CD14-positive monocyte (primary cell): ENCODE results near the gene ELF5. TPM values are rescaled to one million over a fixed set of nuclear protein-coding genes. Genes with fewer than 3 reads are reported as not detected.

Experiments used
- DNase-seq, 3 donors: peaks; one replicate each; pipeline ENCODE4 v3.0.0-alpha.2; 2011 to 2022
- H2AFZ ChIP-seq: 2 replicates; pipeline ENCODE4 v1.6.0; 2012; ENCODE audit warnings: mild to moderate bottlenecking, low read depth, low read length, inconsistent platforms; ENCODE audit not compliant: insufficient read depth, poor library complexity, severe bottlenecking
- H3K27ac ChIP-seq, 2 donors: 1 replicate in 1 of 2; 2 replicates in 1 of 2; pipeline ENCODE4 v1.5.1; 2012 to 2013; ENCODE audit warnings: low read length in 2 of 2, control low read depth in 1 of 2, inconsistent platforms in 1 of 2, low read depth in 1 of 2, mild to moderate bottlenecking in 1 of 2
- H3K27me3 ChIP-seq, 2 donors: one replicate each; pipeline versions ENCODE4 v1.6.0 to v1.6.1; 2011 to 2013; ENCODE audit warnings: low read length in 2 of 2; ENCODE audit not compliant: control insufficient read depth in 2 of 2, insufficient read depth in 2 of 2
- H3K36me3 ChIP-seq, 2 donors: replicated peaks in 1 of 2; 1 replicate in 1 of 2; 2 replicates in 1 of 2; pipeline versions ENCODE4 v1.5.1 to v1.6.1; 2012 to 2013; ENCODE audit warnings: low read length in 2 of 2, control low read depth in 1 of 2, inconsistent platforms in 1 of 2, mild to moderate bottlenecking in 1 of 2; ENCODE audit not compliant: insufficient read depth in 2 of 2, control insufficient read depth in 1 of 2
- H3K4me1 ChIP-seq, 2 donors: 1 replicate in 1 of 2; 2 replicates in 1 of 2; pipeline versions ENCODE4 v1.5.1 to v1.6.1; 2012 to 2013; ENCODE audit warnings: low read length in 2 of 2, control low read depth in 1 of 2, inconsistent platforms in 1 of 2, mild to moderate bottlenecking in 1 of 2, moderate library complexity in 1 of 2; ENCODE audit not compliant: insufficient read depth in 2 of 2, control insufficient read depth in 1 of 2
- H3K4me2 ChIP-seq: replicated peaks from 2 replicates; pipeline ENCODE3; 2012; ENCODE audit warnings: low read length, moderate library complexity, mild to moderate bottlenecking; ENCODE audit not compliant: poor library complexity, severe bottlenecking; ENCODE audit errors: extremely low read depth
- H3K4me3 ChIP-seq, 3 experiments: fragments of 200-600 bp in 1 of 3; sonication (generic) in 1 of 3; replicated peaks in 1 of 3; 1 replicate in 2 of 3; 2 replicates in 1 of 3; pipeline ENCODE4 v1.5.1; 2011 to 2013; ENCODE audit warnings: low read length in 3 of 3, mild to moderate bottlenecking in 3 of 3, control low read depth in 2 of 3, low read depth in 2 of 3, inconsistent platforms in 1 of 3, moderate library complexity in 1 of 3
- H3K79me2 ChIP-seq: 2 replicates; pipeline ENCODE4 v1.6.0; 2012; ENCODE audit warnings: mild to moderate bottlenecking, control low read depth, inconsistent platforms, low read length, moderate library complexity; ENCODE audit not compliant: insufficient read depth
- H3K9ac ChIP-seq: 2 replicates; pipeline ENCODE4 v1.6.0; 2017; ENCODE audit warnings: low read length, mild to moderate bottlenecking; ENCODE audit not compliant: insufficient read depth, poor library complexity, severe bottlenecking
- H3K9me3 ChIP-seq, 2 donors: replicated peaks in 1 of 2; 1 replicate in 1 of 2; 2 replicates in 1 of 2; pipeline versions ENCODE4 v1.5.1 to v1.6.1; 2012 to 2013; ENCODE audit warnings: low read length in 2 of 2, control low read depth in 1 of 2; ENCODE audit not compliant: control insufficient read depth in 1 of 2, insufficient read depth in 1 of 2
- H4K20me1 ChIP-seq: 2 replicates; pipeline ENCODE4 v1.6.0; 2012; ENCODE audit warnings: mild to moderate bottlenecking, low read length, control low read depth, moderate library complexity; ENCODE audit not compliant: insufficient read depth
- H3K27ac Mint-ChIP-seq, 7 donors: one replicate each; pipeline ENCODE4 v1.8.0; 2020; ENCODE audit warnings: mild to moderate bottlenecking in 7 of 7, mixed read lengths in 7 of 7, moderate library complexity in 6 of 7, inconsistent platforms in 2 of 7
- H3K27me3 Mint-ChIP-seq, 3 donors: one replicate each; pipeline ENCODE4 v1.8.0; 2021 to 2022; ENCODE audit warnings: low read depth in 3 of 3, mild to moderate bottlenecking in 3 of 3, mixed read lengths in 3 of 3, moderate library complexity in 3 of 3, inconsistent platforms in 1 of 3
- H3K36me3 Mint-ChIP-seq, 2 donors: one replicate each; pipeline ENCODE4 v1.8.0; 2020; ENCODE audit warnings: mixed read lengths in 2 of 2, inconsistent platforms in 1 of 2, mild to moderate bottlenecking in 1 of 2
- H3K4me1 Mint-ChIP-seq: one replicate; pipeline ENCODE4 v1.8.0; 2020; ENCODE audit warnings: mild to moderate bottlenecking, mixed read lengths
- H3K4me3 Mint-ChIP-seq, 2 donors: one replicate each; pipeline ENCODE4 v1.8.0; 2020; ENCODE audit warnings: mild to moderate bottlenecking in 2 of 2, mixed read lengths in 2 of 2, moderate library complexity in 1 of 2
- H3K9me3 Mint-ChIP-seq, 7 donors: one replicate each; pipeline ENCODE4 v1.8.0; 2020 to 2022; ENCODE audit warnings: mixed read lengths in 7 of 7, mild to moderate bottlenecking in 6 of 7, moderate library complexity in 6 of 7, inconsistent platforms in 2 of 7
- CTCF ChIP-seq: fragments of 200-600 bp; IDR thresholded peaks from one replicate; pipeline ENCODE4 v1.8.0; 2022; ENCODE audit warnings: antibody characterized with exemption, mild to moderate bottlenecking
- WGBS: methylation state at CpG from one replicate; pipeline ENCODE4 v1.1.5; 2013; ENCODE audit warnings: missing lambda C conversion rate; ENCODE audit not compliant: insufficient coverage; 5-methylcytosine and 5-hydroxymethylcytosine counted together
- intact Hi-C, 2 donors: fragments of 100-400 bp; cut with micrococcal nuclease; formaldehyde crosslinking; loops; one replicate each; pipeline versions ENCODE4 v1.15.0 to v1.15.1; 2023
- polyA plus RNA-seq, 3 donors: library from polyadenylated mRNA; depleted of rRNA in 1 of 3; unstranded in 2 of 3; stranded (reverse) in 1 of 3; fragments of 300-500 nt in 2 of 3; fragments of >200 nt in 1 of 3; fragmentation: Illumina TruSeq in 2 of 3; gene quantifications; 1 replicate in 2 of 3; 2 replicates in 1 of 3; pipeline ENCODE4 v1.2.3, GENCODE V29; 2012 to 2021

The ELF5 gene
- polyA plus RNA-seq, 3 donors, result 0.27 TPM; not detected in 2

GRCh38 chr11:34432822-34433221, 80.8 kb downstream of the ELF5 start:
- H3K27ac Mint-ChIP-seq, result peak overlapping the region in 6 of 7 donors; percentile 19 to 89 (median 68)
- Histone ChIP-seq H3K4me3 (no peak overlapping the region), H3K9me3 (no peaks in the 10 kb centered on the region), H3K4me2 (no peak overlapping the region), H3K27ac (peak overlapping the region in 1 of 2 donors; percentile 68), H3K36me3 (no peaks in the 10 kb centered on the region), H3K27me3 (no peaks in the 10 kb centered on the region), H2AFZ (no peak overlapping the region), H3K4me1 (peaks cover 54 to 63% of the 10 kb centered on the region in 2 donors), H3K9ac (no peak overlapping the region), H4K20me1 (no peaks in the 10 kb centered on the region), H3K79me2 (peaks cover 11% of the 10 kb centered on the region)
- H3K36me3 Mint-ChIP-seq, result no peaks in the 10 kb centered on the region
- intact Hi-C loops, result loop anchor here in 1 of 2 donors (5.0 kb wide), 1 partner anchor 61 kb away; no protein-coding TSS in a partner anchor
- peaks cover 55% of the 10 kb centered on the region for H3K4me1 Mint-ChIP-seq
- WGBS, result 0% methylated on average over 4 of the region's 5 CpGs
- peak; percentile 27 to 70 (median 60) for DNase-seq
- no peaks in the 10 kb centered on the region for H3K9me3 Mint-ChIP-seq
- TF ChIP-seq CTCF, result no peak
- H3K4me3 Mint-ChIP-seq, result no peak overlapping the region
- H3K27me3 Mint-ChIP-seq, result peaks cover 0 to 4% (median 0%) of the 10 kb centered on the region in 3 donors

- Histone ChIP-seq H3K9me3 (no peaks in the 10 kb centered on the region), H3K36me3 (no peaks in the 10 kb centered on the region), H4K20me1 (no peaks in the 10 kb centered on the region), H3K27ac (peak overlapping the region in 1 of 2 donors; percentile 68), H3K79me2 (peaks cover 2% of the 10 kb centered on the region), H3K4me2 (no peak overlapping the region), H3K9ac (no peak overlapping the region), H3K27me3 (no peaks in the 10 kb centered on the region), H3K4me3 (no peak overlapping the region), H2AFZ (no peak overlapping the region), H3K4me1 (peaks cover 63 to 66% of the 10 kb centered on the region in 2 donors)
- peak; percentile 43 to 73 (median 73) for DNase-seq
- H3K27ac Mint-ChIP-seq, result peak overlapping the region; percentile 68 to 89 (median 81)
- H3K4me1 Mint-ChIP-seq, result peaks cover 59% of the 10 kb centered on the region
- intact Hi-C loops, result loop anchor here in 1 of 2 donors (5.0 kb wide), 1 partner anchor 60 kb away; no protein-coding TSS in a partner anchor
- WGBS, result no CpG with 5 or more reads among the region's 4 CpGs
- H3K9me3 Mint-ChIP-seq, result no peaks in the 10 kb centered on the region
- TF ChIP-seq CTCF, result no peak
- H3K27me3 Mint-ChIP-seq, result peaks cover 0 to 4% (median 0%) of the 10 kb centered on the region in 3 donors
- H3K36me3 Mint-ChIP-seq, result no peaks in the 10 kb centered on the region
- H3K4me3 Mint-ChIP-seq, result no peak overlapping the region
Observed at GRCh38 chr11:34431979-34432378, 81.6 kb downstream of the ELF5 start.

Other genes with a start within 250 kb of the ELF5 start
- gene ABTB2, start 155.8 kb downstream of the ELF5 start, polyA plus RNA-seq, result 1 to 10 TPM in 1 of 3 donors, under 1 TPM in 2; 0.25 to 1.7 (median 0.26) TPM
- gene CAT, start 74.9 kb downstream of the ELF5 start, polyA plus RNA-seq, result 100 to 1,000 TPM; 122 to 432 (median 429) TPM
- under 1 TPM in 2 of 3 donors, not detected in 1; 0.17 to 0.21 TPM for gene EHF, start 107.3 kb upstream of the ELF5 start, polyA plus RNA-seq